KMS-11 (cell line): ENCODE data around the gene DIP2C.

Experiments used
- H2AFZ ChIP-seq: fragments of 200-600 bp; sonication (generic); 2 replicates; pipeline ENCODE4 v1.6.1; 2016; ENCODE audit warnings: antibody characterized with exemption, mixed run types, low read depth
- H3K27ac ChIP-seq: fragments of 200-600 bp; sonication (generic); 2 replicates; pipeline ENCODE4 v1.6.1; 2016; ENCODE audit warnings: mild to moderate bottlenecking, mixed run types
- H3K27me3 ChIP-seq: fragments of 200-600 bp; sonication (generic); 2 replicates; pipeline ENCODE4 v1.6.1; 2017; ENCODE audit warnings: mild to moderate bottlenecking, low read depth, mixed run types, moderate library complexity; ENCODE audit not compliant: insufficient read depth
- H3K36me3 ChIP-seq: fragments of 200-600 bp; sonication (generic); 2 replicates; pipeline ENCODE4 v1.6.1; 2017; ENCODE audit warnings: mild to moderate bottlenecking, mixed run types; ENCODE audit not compliant: insufficient read depth
- H3K4me1 ChIP-seq: fragments of 200-600 bp; sonication (generic); 2 replicates; pipeline ENCODE4 v1.6.1; 2016; ENCODE audit warnings: mild to moderate bottlenecking, low read depth, mixed run types; ENCODE audit not compliant: poor library complexity, severe bottlenecking
- H3K4me2 ChIP-seq: fragments of 200-600 bp; sonication (generic); 2 replicates; pipeline ENCODE4 v1.7.0; 2016; ENCODE audit warnings: mild to moderate bottlenecking, mixed run types
- H3K4me3 ChIP-seq: fragments of 200-600 bp; sonication (generic); IDR thresholded peaks from 2 replicates; pipeline ENCODE4 v1.6.1; 2017; ENCODE audit warnings: low read depth, low read length, mixed read lengths; ENCODE audit not compliant: insufficient read depth
- H3K79me2 ChIP-seq: fragments of 200-600 bp; sonication (generic); 2 replicates; pipeline ENCODE4 v1.6.1; 2016; ENCODE audit warnings: low read depth, mixed run types; ENCODE audit not compliant: insufficient read depth
- H3K9ac ChIP-seq: fragments of 200-600 bp; sonication (generic); 2 replicates; pipeline ENCODE4 v1.6.1; 2016; ENCODE audit warnings: mild to moderate bottlenecking, mixed run types
- H4K20me1 ChIP-seq: fragments of 200-600 bp; sonication (generic); 2 replicates; pipeline ENCODE4 v1.6.1; 2016; ENCODE audit warnings: mild to moderate bottlenecking, mixed run types; ENCODE audit not compliant: insufficient read depth
- CTCF ChIP-seq: fragments of 200-600 bp; sonication (generic); conservative IDR thresholded peaks from 2 replicates; pipeline ENCODE4 v1.6.1; 2017; ENCODE audit warnings: low read depth, mild to moderate bottlenecking, antibody characterized with exemption, low read length, moderate library complexity, mixed read lengths

Gene DIP2C

GRCh38 chr10:531541-531940, 157.9 kb downstream of the DIP2C start:
- Histone ChIP-seq H3K36me3 (no peaks in the 10 kb centered on the region), H3K79me2 (peaks cover 47% of the 10 kb centered on the region; the same call in 1 of the 2 replicates), H4K20me1 (no peaks in the 10 kb centered on the region; the same call in 1 of the 2 replicates), H3K4me2 (no peak overlapping the region), H3K9ac (no peak overlapping the region), H3K4me1 (peaks cover 6% of the 10 kb centered on the region), H3K27ac (no peak overlapping the region), H3K4me3 (no peak overlapping the region), H3K27me3 (no peaks in the 10 kb centered on the region), H2AFZ (no peak overlapping the region)
- TF ChIP-seq CTCF, result no peak

DNA sequence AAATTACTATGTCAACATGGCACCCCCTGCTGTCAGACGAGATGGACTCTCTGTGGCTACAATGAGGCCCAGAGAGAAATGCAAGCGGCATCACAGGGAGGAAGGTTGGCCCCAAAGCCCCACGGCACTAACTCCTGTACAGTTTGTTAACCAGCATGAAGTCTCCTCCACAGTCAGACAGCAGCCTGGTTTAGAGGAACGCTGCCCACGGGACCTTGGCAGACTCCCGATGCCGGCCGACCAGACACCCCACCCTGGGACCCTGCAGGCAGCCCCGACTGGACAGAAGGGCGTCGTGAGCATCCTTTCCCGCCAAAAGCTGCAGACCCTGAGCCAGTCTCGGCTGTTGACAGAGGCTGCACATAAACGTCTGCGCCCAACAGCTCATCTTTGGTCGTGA, 158.8 kb downstream of the DIP2C start:
- peaks cover 53% of the 10 kb centered on the region; the same call in 1 of the 2 replicates for H3K79me2 ChIP-seq
- no peak for TF ChIP-seq CTCF
- H3K4me2 ChIP-seq, result no peak overlapping the region
- H3K36me3 ChIP-seq, result no peaks in the 10 kb centered on the region
- H3K4me3 ChIP-seq, result no peak overlapping the region
- H3K27me3 ChIP-seq, result no peaks in the 10 kb centered on the region
- no peak overlapping the region for H3K27ac ChIP-seq
- H3K9ac ChIP-seq, result no peak overlapping the region
- no peaks in the 10 kb centered on the region; the same call in none of the 2 replicates for H4K20me1 ChIP-seq
- no peak overlapping the region for H2AFZ ChIP-seq
- peaks cover 14% of the 10 kb centered on the region for H3K4me1 ChIP-seq

GRCh38 chr10:529468-530230, 159.8 kb downstream of the DIP2C start:
- Histone ChIP-seq H3K36me3 (no peaks in the 10 kb centered on the region), H3K4me3 (no peak overlapping the region), H3K4me1 (peaks cover 14% of the 10 kb centered on the region), H3K27ac (no peak overlapping the region), H3K9ac (no peak overlapping the region), H3K4me2 (no peak overlapping the region), H3K79me2 (peaks cover 61% of the 10 kb centered on the region; the same call in 1 of the 2 replicates), H4K20me1 (no peaks in the 10 kb centered on the region; the same call in none of the 2 replicates), H3K27me3 (no peaks in the 10 kb centered on the region), H2AFZ (no peak overlapping the region)
- no peak for TF ChIP-seq CTCF

DNA sequence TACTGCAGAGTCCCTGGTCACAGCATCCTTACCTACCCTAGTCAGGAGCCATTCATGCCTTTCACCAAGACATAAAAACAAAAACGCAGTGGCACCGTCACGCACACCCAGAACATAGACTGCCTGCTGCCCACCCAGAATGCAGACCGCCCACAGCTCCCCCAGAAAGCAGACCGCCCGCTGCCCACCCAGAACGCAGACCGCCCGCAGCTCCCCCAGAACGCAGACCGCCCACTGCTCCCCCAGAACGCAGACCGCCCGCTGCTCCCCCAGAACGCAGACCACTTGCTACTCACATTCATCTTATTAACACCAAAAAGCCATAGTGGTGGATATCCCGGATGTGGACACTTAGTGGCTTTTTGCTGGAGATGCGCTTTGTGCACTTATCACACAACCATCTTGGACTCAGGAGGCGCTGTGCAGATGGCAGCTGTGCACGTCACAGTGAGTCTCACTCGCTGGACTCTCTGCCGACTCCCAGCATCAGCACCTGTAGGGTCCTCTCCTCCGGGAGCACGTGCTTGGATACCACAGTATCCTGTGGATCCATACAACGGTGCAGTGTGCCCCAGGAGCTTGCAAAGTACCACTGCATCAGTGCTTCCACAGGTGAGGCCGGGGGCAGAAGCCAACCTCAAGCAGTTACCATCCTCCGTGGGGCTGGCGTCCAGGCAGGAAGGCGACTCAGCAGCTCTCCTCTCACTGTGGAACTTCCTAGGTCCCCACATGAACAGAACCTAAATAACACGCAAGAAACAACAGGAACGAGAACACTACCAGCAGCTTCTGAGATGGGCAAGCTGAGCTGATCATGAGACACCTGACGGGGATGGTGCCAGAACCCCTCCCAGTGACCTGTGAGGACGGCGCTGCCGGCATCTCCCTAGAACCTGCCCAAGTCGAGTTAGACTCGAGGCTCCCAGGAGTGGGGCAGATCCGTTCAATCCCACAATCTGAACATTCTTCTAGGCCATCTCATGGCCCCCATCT, 161.0 kb downstream of the DIP2C start:
- Histone ChIP-seq H3K4me3 (no peak overlapping the region), H3K4me2 (no peak overlapping the region), H3K27me3 (no peaks in the 10 kb centered on the region), H3K9ac (no peak overlapping the region), H2AFZ (no peak overlapping the region), H3K36me3 (no peaks in the 10 kb centered on the region), H3K27ac (no peak overlapping the region), H4K20me1 (no peaks in the 10 kb centered on the region; the same call in none of the 2 replicates), H3K4me1 (peaks cover 14% of the 10 kb centered on the region), H3K79me2 (peaks cover 61% of the 10 kb centered on the region; the same call in 1 of the 2 replicates)
- TF ChIP-seq CTCF, result no peak
